A549 (cell line): ENCODE data around the gene ZC3H11A. TPM values are rescaled to one million over a fixed set of nuclear protein-coding genes. Genes with fewer than 3 reads are reported as not detected.

Experiments used
- ATAC-seq, 2 experiments: fragments of 200-7000 bp in 1 of 2; fragments of >200 bp in 1 of 2; cut with Nextera tagmentation in 1 of 2; cut with Tn5 transposase in 1 of 2; 3 replicates each; pipeline versions ENCODE4 v1.8.0 to v1.9.1; 2018 to 2020; ENCODE audit warnings: mild to moderate bottlenecking in 1 of 2, moderate library complexity in 1 of 2
- CTCF ChIA-PET: fragments of 300-600 bp; sonication (Branson Sonifier 250); formaldehyde crosslinking; extraction: SDS; loops from one replicate; lab custom pipeline; 2021; ENCODE audit warnings: antibody characterized with exemption, inconsistent platforms; lab: Yijun Ruan, JAX
- POLR2A ChIA-PET: fragments of 350-600 bp; formaldehyde crosslinking; extraction: SDS; loops from one replicate; lab custom pipeline; 2021; ENCODE audit warnings: antibody characterized with exemption, inconsistent platforms; lab: Yijun Ruan, JAX
- DNase-seq, 2 experiments: peaks; one replicate each; pipeline versions ENCODE4 v3.0.0 to v3.0.0-alpha.2; 2011 to 2016; ENCODE audit warnings: low read depth in 1 of 2, low spot score in 1 of 2
- FAIRE-seq: peaks from 2 replicates; lab custom pipeline; 2011; peaks lifted over from hg19 to GRCh38; lab: Jason Lieb, UNC
- H3K27ac ChIP-seq, 2 experiments: fragments of >200 bp; sonication (Bioruptor Twin); formaldehyde crosslinking; 3 replicates each; pipeline ENCODE4 v1.5.1; 2016 to 2017
- H3K4me1 ChIP-seq: fragments of >200 bp; sonication (Bioruptor Twin); formaldehyde crosslinking; 3 replicates; pipeline ENCODE4 v1.6.1; 2016
- H3K4me2 ChIP-seq: fragments of >200 bp; sonication (Bioruptor Twin); formaldehyde crosslinking; 3 replicates; pipeline ENCODE4 v1.6.1; 2016
- H3K4me3 ChIP-seq: fragments of >200 bp; sonication (Bioruptor Twin); formaldehyde crosslinking; 3 replicates; pipeline ENCODE4 v1.5.1; 2016
- H3K9me3 ChIP-seq: fragments of >200 bp; sonication (Bioruptor Twin); formaldehyde crosslinking; 3 replicates; pipeline ENCODE4 v1.6.1; 2016
- ATOH8 ChIP-seq: fragments of 250-450 bp; sonication (Bioruptor Pico); IDR thresholded peaks from 2 replicates; pipeline ENCODE4 v1.5.0; 2020; ENCODE audit warnings: low read depth, mild to moderate bottlenecking, moderate library complexity
- BHLHE40 ChIP-seq: IDR thresholded peaks from 2 replicates; pipeline ENCODE4 v1.6.1; 2012; ENCODE audit warnings: low read depth, low read length, inconsistent platforms
- CBX2 ChIP-seq: fragments of 200-600 bp; sonication (generic); IDR thresholded peaks from 2 replicates; pipeline ENCODE4 v1.6.1; 2016; ENCODE audit warnings: low read depth, mild to moderate bottlenecking, borderline replicate concordance
- CHD2 ChIP-seq: fragments of 150-350 bp; IDR thresholded peaks from 2 replicates; pipeline ENCODE4 v1.6.1; 2014; ENCODE audit warnings: low read length; ENCODE audit not compliant: partially characterized antibody
- CHD4 ChIP-seq: fragments of 200-600 bp; sonication (generic); IDR thresholded peaks from 2 replicates; pipeline ENCODE4 v1.6.1; 2016; ENCODE audit warnings: antibody characterized with exemption, mild to moderate bottlenecking, borderline replicate concordance
- EHF ChIP-seq: fragments of 250-450 bp; sonication (Bioruptor Pico); IDR thresholded peaks from 2 replicates; pipeline ENCODE4 v1.5.0; 2020; ENCODE audit warnings: mild to moderate bottlenecking
- ELK1 ChIP-seq: fragments of 150-350 bp; IDR thresholded peaks from 2 replicates; pipeline ENCODE4 v1.6.1; 2014; ENCODE audit warnings: low read depth, mild to moderate bottlenecking, low read length
- ESRRA ChIP-seq: fragments of 150-350 bp; IDR thresholded peaks from 2 replicates; pipeline ENCODE4 v1.6.1; 2014; ENCODE audit warnings: mild to moderate bottlenecking, low read length, borderline replicate concordance
- FOXS1 ChIP-seq: fragments of 250-450 bp; sonication (Bioruptor Pico); IDR thresholded peaks from 2 replicates; pipeline ENCODE4 v1.5.0; 2020; ENCODE audit warnings: mild to moderate bottlenecking, moderate library complexity
- HDAC2 ChIP-seq: fragments of 200-600 bp; sonication (generic); IDR thresholded peaks from 2 replicates; pipeline ENCODE4 v1.6.1; 2016
- HOXA7 ChIP-seq: fragments of 250-450 bp; sonication (Bioruptor Pico); IDR thresholded peaks from 2 replicates; pipeline ENCODE4 v1.5.0; 2020; ENCODE audit warnings: mild to moderate bottlenecking, moderate library complexity
- HOXB13 ChIP-seq: fragments of 250-450 bp; sonication (Bioruptor Pico); IDR thresholded peaks from 2 replicates; pipeline ENCODE4 v1.5.0; 2020; ENCODE audit warnings: low read depth, mild to moderate bottlenecking, moderate library complexity
- JUN ChIP-seq, 2 experiments: fragments of >200 bp; sonication (Bioruptor Twin); formaldehyde crosslinking; IDR thresholded peaks; 2 replicates in 1 of 2; 3 replicates in 1 of 2; pipeline ENCODE4 v1.6.1; 2016 to 2017
- JUNB ChIP-seq: fragments of >200 bp; sonication (Bioruptor Twin); formaldehyde crosslinking; IDR thresholded peaks from 2 replicates; pipeline ENCODE4 v1.6.1; 2016
- KDM1A ChIP-seq: fragments of 200-600 bp; sonication (generic); IDR thresholded peaks from 2 replicates; pipeline ENCODE4 v1.6.1; 2016; ENCODE audit warnings: low read depth, mild to moderate bottlenecking
- KDM5A ChIP-seq: fragments of 200-600 bp; sonication (generic); IDR thresholded peaks from 2 replicates; pipeline ENCODE4 v1.6.1; 2016; ENCODE audit warnings: antibody characterized with exemption, mild to moderate bottlenecking
- MAX ChIP-seq: IDR thresholded peaks from 2 replicates; pipeline ENCODE4 v1.6.1; 2012
- MAZ ChIP-seq: fragments of 150-350 bp; IDR thresholded peaks from 2 replicates; pipeline ENCODE4 v1.6.1; 2014; ENCODE audit warnings: antibody characterized with exemption, low read depth, low read length, borderline replicate concordance
- PBX3 ChIP-seq: IDR thresholded peaks from 2 replicates; pipeline ENCODE4 v1.6.1; 2012
- POLR2A ChIP-seq: IDR thresholded peaks from 2 replicates; pipeline ENCODE4 v1.6.1; 2012; ENCODE audit warnings: mild to moderate bottlenecking, low read length
- REST ChIP-seq: fragments of 200-600 bp; sonication (generic); IDR thresholded peaks from 2 replicates; pipeline ENCODE4 v1.6.1; 2016; ENCODE audit warnings: antibody characterized with exemption, mild to moderate bottlenecking, moderate library complexity
- RFX5 ChIP-seq: fragments of 450-650 bp; IDR thresholded peaks from 2 replicates; pipeline ENCODE4 v1.7.1; 2014; ENCODE audit warnings: antibody characterized with exemption, mild to moderate bottlenecking, moderate library complexity
- RNF2 ChIP-seq: fragments of 200-600 bp; sonication (generic); IDR thresholded peaks from 2 replicates; pipeline ENCODE4 v1.6.1; 2016; ENCODE audit warnings: low read depth, mild to moderate bottlenecking, antibody characterized with exemption, moderate library complexity, borderline replicate concordance
- SMC3 ChIP-seq: fragments of >200 bp; sonication (Bioruptor Twin); formaldehyde crosslinking; IDR thresholded peaks from 3 replicates; pipeline ENCODE4 v1.6.1; 2018; ENCODE audit warnings: inconsistent platforms
- TFCP2L1 ChIP-seq: fragments of 250-450 bp; sonication (Bioruptor Pico); IDR thresholded peaks from 2 replicates; pipeline ENCODE4 v1.5.0; 2021; ENCODE audit warnings: mild to moderate bottlenecking
- ZC3H11A ChIP-seq: fragments of 450-650 bp; IDR thresholded peaks from 2 replicates; pipeline ENCODE4 v1.6.1; 2014; ENCODE audit warnings: antibody characterized with exemption, mild to moderate bottlenecking
- ZNF302 ChIP-seq: fragments of 250-450 bp; sonication (Bioruptor Pico); IDR thresholded peaks from 2 replicates; pipeline ENCODE4 v1.9.0; 2021; ENCODE audit warnings: inconsistent platforms, mild to moderate bottlenecking, moderate library complexity
- ZSCAN20 ChIP-seq: fragments of 250-450 bp; sonication (Bioruptor Pico); IDR thresholded peaks from 2 replicates; pipeline ENCODE4 v1.8.0; 2022; ENCODE audit warnings: mild to moderate bottlenecking, moderate library complexity
- WGBS: methylation state at CpG from one replicate; pipeline ENCODE4 v1.1.6; 2017; ENCODE audit errors: missing lambda C conversion rate; 5-methylcytosine and 5-hydroxymethylcytosine counted together
- polyA plus RNA-seq, 4 experiments: library from polyadenylated mRNA; depleted of rRNA in 3 of 4; stranded (reverse); fragments of >200 nt; fragmentation: RNase III in 1 of 4; extraction: RNeasy Plus Mini Kit Qiagen cat#74134 plus additional on column Dnase treatment in 1 of 4; gene quantifications; 2 replicates in 3 of 4; 3 replicates in 1 of 4; pipeline ENCODE4 v1.2.3, GENCODE V29; 2011 to 2017

Gene ZC3H11A
- polyA plus RNA-seq, 2 of the 4 experiments (the other 2 are of a cell fraction) = 42.6 to 119 TPM

- TF ChIP-seq CHD4 (no peak), ZNF302 (CRISPR knock-in tag) (no peak), RFX5 (no peak), JUN (IDR thresholded peaks at IDR 0.05) (no peak)
Observed at GRCh38 chr1:203807196-203807595, 11.8 kb downstream of the ZC3H11A start (continued).

GRCh38 chr1:203813581-203814341 lies 18.3 kb downstream of the ZC3H11A start:
- POLR2A ChIA-PET = no interaction called here

GRCh38 chr1:203818399-203818798 lies 23.0 kb downstream of the ZC3H11A start:
- no peak for TF ChIP-seq ESRRA
- no peak for TF ChIP-seq CHD4
- TF ChIP-seq FOXS1 (CRISPR knock-in tag) = no peak
- TF ChIP-seq CBX2 = no peak
- no peak for TF ChIP-seq REST
- no peak for TF ChIP-seq EHF (CRISPR knock-in tag)
- TF ChIP-seq CHD2 = no peak
- TF ChIP-seq ATOH8 (CRISPR knock-in tag) = no peak
- no peak for TF ChIP-seq MAZ
- no peak for TF ChIP-seq TFCP2L1 (CRISPR knock-in tag)
- TF ChIP-seq PBX3 = no peak
- TF ChIP-seq ZSCAN20 (CRISPR knock-in tag) = no peak
- no peak for TF ChIP-seq HOXB13
- TF ChIP-seq, all 56 proteins: peak for 0
- H3K4me1 ChIP-seq = no peaks in the 10 kb centered on the region
- H3K9me3 ChIP-seq = no peaks in the 10 kb centered on the region
- no peak overlapping the region for H3K4me2 ChIP-seq
- WGBS = 91% methylated on average over 6 of the region's 6 CpGs
- ATAC-seq (no peak), DNase-seq (no peak), FAIRE-seq (no peak)
- ChIA-PET CTCF (interaction anchor here (1.0 to 1.2 kb wide), 3 partner anchors 12 to 551 kb away, joined by 3 to 4 read pairs (median 3); no protein-coding TSS in a partner anchor), POLR2A (interaction anchor here (0.5 kb wide), 1 partner anchor 136 kb away, joined by 3 read pairs; no protein-coding TSS in a partner anchor)
- H3K4me3 ChIP-seq = no peak overlapping the region
- no peak overlapping the region for H3K27ac ChIP-seq

More at GRCh38 chr1:203813581-203814341, 18.3 kb downstream of the ZC3H11A start:
- FAIRE-seq (no peak), DNase-seq (no peak)
- CTCF ChIA-PET = interaction anchor here (0.8 to 1.2 kb wide), 2 partner anchors 10 to 25 kb away, joined by 3 to 6 read pairs; no protein-coding TSS in a partner anchor
- Histone ChIP-seq H3K4me1 (no peaks in the 10 kb centered on the region), H3K4me3 (no peak overlapping the region), H3K4me2 (no peak overlapping the region)
- WGBS = 100% methylated on average over 2 of the region's 2 CpGs
- TF ChIP-seq TFCP2L1 (CRISPR knock-in tag) (no peak), POLR2A (no peak), RNF2 (no peak), KDM5A (no peak), ZSCAN20 (CRISPR knock-in tag) (no peak), RFX5 (no peak), MAX (no peak), BHLHE40 (no peak), KDM1A (no peak), JUNB (no peak), HOXA7 (no peak), SMC3 (no peak), ZC3H11A (no peak), HDAC2 (no peak), ATOH8 (CRISPR knock-in tag) (no peak), ELK1 (no peak)
- TF ChIP-seq, all 56 proteins: peak for 0
- H3K27ac ChIP-seq = no peak overlapping the region
- no peak for ATAC-seq
- H3K9me3 ChIP-seq = no peaks in the 10 kb centered on the region
